Esophagus squamous epithelium (tissue), 4 donors: Measurements from ENCODE around the gene OMA1.

Source experiments
- POLR2A ChIP-seq, 4 donors: fragments of 450-650 bp; IDR thresholded peaks; one replicate each; pipeline ENCODE4 v1.6.1; 2017; ENCODE audit warnings: antibody characterized with exemption in 4 of 4, mild to moderate bottlenecking in 4 of 4, moderate library complexity in 3 of 4
- TF ChIP-seq, protein P1 (sequence below), 6 experiments: fragments of 450-650 bp in 4 of 6; fragments of 200-600 bp in 2 of 6; sonication (generic) in 2 of 6; IDR thresholded peaks; one replicate each; pipeline ENCODE4 v1.5.1; 2016 to 2019; ENCODE audit warnings: antibody characterized with exemption in 6 of 6, mild to moderate bottlenecking in 4 of 6, moderate library complexity in 4 of 6

DNA sequence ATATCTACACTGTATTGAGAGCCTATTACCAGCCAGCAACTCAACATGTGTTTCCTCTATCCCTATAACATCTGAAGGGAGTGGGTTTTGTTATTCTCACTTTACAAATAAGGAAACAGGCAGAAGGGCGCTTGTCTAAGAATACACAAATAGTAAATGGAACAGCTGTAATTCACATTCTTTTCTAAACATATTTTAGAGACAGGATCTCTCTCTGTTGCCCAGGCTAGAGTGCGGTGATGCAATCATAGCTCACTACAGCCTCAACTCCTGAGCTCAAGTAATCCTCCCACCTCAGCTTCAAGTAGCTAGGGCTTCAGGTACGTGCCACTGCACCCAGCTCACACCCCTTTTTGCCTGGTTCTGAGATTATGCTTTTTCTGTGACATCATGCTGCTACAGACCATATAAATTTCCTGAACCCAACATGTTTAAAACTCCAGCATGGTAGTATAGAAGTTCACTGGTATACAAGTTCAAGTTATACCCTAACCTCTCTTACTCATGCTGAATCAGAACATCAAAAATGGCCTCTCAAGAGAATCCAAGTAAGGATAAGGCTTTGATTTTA lies 39.1 kb upstream of the OMA1 start:
- no peak for TF ChIP-seq POLR2A (IDR thresholded peaks at IDR 0.05)
- TF ChIP-seq, protein P1, sequence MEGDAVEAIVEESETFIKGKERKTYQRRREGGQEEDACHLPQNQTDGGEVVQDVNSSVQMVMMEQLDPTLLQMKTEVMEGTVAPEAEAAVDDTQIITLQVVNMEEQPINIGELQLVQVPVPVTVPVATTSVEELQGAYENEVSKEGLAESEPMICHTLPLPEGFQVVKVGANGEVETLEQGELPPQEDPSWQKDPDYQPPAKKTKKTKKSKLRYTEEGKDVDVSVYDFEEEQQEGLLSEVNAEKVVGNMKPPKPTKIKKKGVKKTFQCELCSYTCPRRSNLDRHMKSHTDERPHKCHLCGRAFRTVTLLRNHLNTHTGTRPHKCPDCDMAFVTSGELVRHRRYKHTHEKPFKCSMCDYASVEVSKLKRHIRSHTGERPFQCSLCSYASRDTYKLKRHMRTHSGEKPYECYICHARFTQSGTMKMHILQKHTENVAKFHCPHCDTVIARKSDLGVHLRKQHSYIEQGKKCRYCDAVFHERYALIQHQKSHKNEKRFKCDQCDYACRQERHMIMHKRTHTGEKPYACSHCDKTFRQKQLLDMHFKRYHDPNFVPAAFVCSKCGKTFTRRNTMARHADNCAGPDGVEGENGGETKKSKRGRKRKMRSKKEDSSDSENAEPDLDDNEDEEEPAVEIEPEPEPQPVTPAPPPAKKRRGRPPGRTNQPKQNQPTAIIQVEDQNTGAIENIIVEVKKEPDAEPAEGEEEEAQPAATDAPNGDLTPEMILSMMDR (IDR thresholded peaks at IDR 0.05), result no peak
